GM12801 (cell line): ENCODE results near the gene MAS1.

ENCODE experiments used
- CTCF ChIP-seq: IDR thresholded peaks from one replicate; pipeline ENCODE4 v1.5.1; 2011; ENCODE audit warnings: control low read depth; ENCODE audit not compliant: insufficient read length; ENCODE audit errors: extremely low read depth

The MAS1 gene

DNA sequence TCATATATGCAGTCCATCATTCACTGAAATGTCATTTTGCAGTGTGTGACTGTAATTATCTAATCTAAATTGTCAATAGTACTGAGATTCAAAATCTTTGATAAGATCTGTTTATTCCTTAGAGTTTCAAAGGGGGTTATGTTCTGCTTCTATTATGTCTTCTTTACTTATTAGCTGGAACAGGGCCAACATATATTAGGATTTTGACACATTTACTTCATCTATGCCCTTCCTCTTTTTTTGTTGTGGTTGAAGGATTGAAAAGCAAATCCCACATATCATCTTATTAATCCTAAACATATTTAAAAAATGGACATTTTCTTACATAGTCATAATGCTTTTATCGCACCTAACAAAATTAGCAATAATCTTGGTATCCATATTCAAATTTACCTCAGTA is 30.3 kb upstream of the MAS1 start:
- no peak for TF ChIP-seq CTCF

GRCh38 chr6:159862103-159862502 is 28.7 kb upstream of the MAS1 start:
- no peak for TF ChIP-seq CTCF

DNA sequence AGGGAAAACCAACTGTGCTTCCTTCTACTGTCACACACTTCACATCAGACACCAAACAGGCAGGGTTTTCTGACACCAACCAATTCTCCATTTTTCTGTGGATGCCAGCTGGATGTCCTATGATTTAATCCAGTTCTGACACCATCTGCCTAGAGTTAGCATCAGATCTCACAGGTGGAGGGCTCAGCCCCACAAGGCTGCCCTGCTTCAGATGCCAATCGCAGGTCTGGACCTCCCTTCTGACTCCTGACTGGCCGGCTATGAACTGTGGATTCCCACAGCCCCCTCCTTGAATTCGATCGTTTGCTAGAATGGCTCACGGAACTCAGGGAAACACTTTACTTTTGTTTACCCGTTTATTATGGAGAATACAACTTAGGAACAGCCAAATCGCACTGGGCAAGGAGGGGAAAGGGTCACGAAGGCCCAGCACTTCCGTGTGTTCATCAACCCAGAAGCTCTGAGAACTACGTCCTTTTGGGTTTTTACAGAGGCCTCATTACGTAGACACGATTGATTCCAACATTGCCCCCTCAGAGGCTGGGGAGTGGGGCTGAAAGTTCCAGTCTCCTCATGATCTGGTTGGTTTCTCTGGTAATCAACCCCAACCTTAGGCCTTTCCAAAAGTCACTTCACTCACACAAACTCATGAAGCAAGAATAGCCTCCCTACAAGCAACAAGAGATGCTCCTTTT is 25.4 kb upstream of the MAS1 start:
- no peak for TF ChIP-seq CTCF

GRCh38 chr6:159866286-159867247 is 24.2 kb upstream of the MAS1 start:
- no peak for TF ChIP-seq CTCF

GRCh38 chr6:159871241-159871640 is 19.5 kb upstream of the MAS1 start:
- TF ChIP-seq CTCF: no peak

DNA sequence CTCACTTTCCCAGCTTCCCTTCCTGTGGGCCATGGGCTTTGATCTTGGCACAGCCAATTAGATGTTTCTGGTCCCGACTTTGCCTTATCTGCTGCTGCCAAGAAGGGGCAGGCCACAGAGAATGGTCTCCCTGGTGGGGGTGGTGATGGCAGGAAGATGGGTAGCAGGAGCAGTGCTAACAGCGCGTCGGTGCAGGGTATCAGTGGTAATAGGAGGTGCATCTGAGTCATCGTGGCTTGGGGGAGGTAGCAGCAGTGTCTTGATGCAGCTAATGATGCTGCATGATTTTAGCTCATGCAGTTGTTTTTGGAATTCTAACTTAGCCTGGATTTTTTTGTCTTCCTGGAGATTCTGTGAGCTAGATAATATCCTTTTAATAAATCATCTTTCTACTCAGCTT is 18.9 kb upstream of the MAS1 start:
- no peak for TF ChIP-seq CTCF

- no peak for TF ChIP-seq CTCF
Measured at GRCh38 chr6:159874435-159874834, 16.4 kb upstream of the MAS1 start.
